ENCODE results near the gene NKAPD1. TPM values are rescaled to one million over a fixed set of nuclear protein-coding genes. Genes with fewer than 3 reads are reported as not detected.
"Not testable (repeated sequence)": the region's sequence is repeated elsewhere in the genome, so short reads cannot be mapped to it uniquely, and the experiment has no call there.

The NKAPD1 gene
- total RNA-seq, 1 donor from 2014 or later = 27.7 TPM

GRCh38 chr11:112025707-112026106, 48.4 kb upstream of the NKAPD1 start:
- H3K27ac Mint-ChIP-seq (ENCODE audit: unreplicated experiment) = peak overlapping the region; percentile 81
- peak overlapping the region; percentile 98 for H3K4me3 Mint-ChIP-seq (ENCODE audit: unreplicated experiment)
- FAIRE-seq = no peak
- peaks cover 3% of the 10 kb centered on the region for H3K4me1 Mint-ChIP-seq (ENCODE audit: low read depth, unreplicated experiment)
- H3K27me3 ChIP-seq (ENCODE audit: insufficient read depth, low read length) = no peaks in the 10 kb centered on the region
- no peaks in the 10 kb centered on the region for H4K20me1 ChIP-seq (ENCODE audit: insufficient read depth, low read length)
- H3K9ac ChIP-seq (ENCODE audit: low read length) = peak overlapping the region; percentile 91
- no peaks in the 10 kb centered on the region for H3K9me3 ChIP-seq (ENCODE audit: insufficient read depth, low read depth, low read length)
- peak overlapping the region; percentile 90 for H3K4me3 ChIP-seq (ENCODE audit: insufficient read depth, low read depth, low read length)
- peak; percentile 10 for DNase-seq (ENCODE audit: low read depth)
- H3K27ac ChIP-seq (ENCODE audit: low read depth, low read length) = peak overlapping the region; percentile 76
- H3K36me3 ChIP-seq (ENCODE audit: insufficient read depth, low read length) = peaks cover 10% of the 10 kb centered on the region
- peaks cover 14% of the 10 kb centered on the region for H3K36me3 Mint-ChIP-seq (ENCODE audit: low read depth, unreplicated experiment)
- no peak for TF ChIP-seq EZH2 (IDR thresholded peaks at IDR 0.05; ENCODE audit: insufficient read depth, low read length)
- TF ChIP-seq CTCF (IDR thresholded peaks at IDR 0.05; ENCODE audit: insufficient read depth, low read depth, low read length) = no peak
- peaks cover 8% of the 10 kb centered on the region for H3K79me2 ChIP-seq (ENCODE audit: insufficient read depth, low read length)
- H3K4me1 ChIP-seq (ENCODE audit: insufficient read depth, low read length) = peaks cover 7% of the 10 kb centered on the region
- H2AFZ ChIP-seq (ENCODE audit: low read depth, low read length) = peak overlapping the region; percentile 95
- peak overlapping the region; percentile 99 for H3K4me2 ChIP-seq (ENCODE audit: low read length)
- no peaks in the 10 kb centered on the region for H3K9me3 Mint-ChIP-seq (ENCODE audit: unreplicated experiment)
- no peaks in the 10 kb centered on the region for H3K27me3 Mint-ChIP-seq (ENCODE audit: low read depth, unreplicated experiment)

GRCh38 chr11:112026784-112027410, 47.2 kb upstream of the NKAPD1 start:
- H3K4me1 Mint-ChIP-seq (ENCODE audit: low read depth, unreplicated experiment); H3K4me1 ChIP-seq (ENCODE audit: insufficient read depth, low read length); H3K4me3 Mint-ChIP-seq (ENCODE audit: unreplicated experiment); H3K36me3 ChIP-seq (ENCODE audit: insufficient read depth, low read length); H3K79me2 ChIP-seq (ENCODE audit: insufficient read depth, low read length); H3K4me3 ChIP-seq (ENCODE audit: insufficient read depth, low read depth, low read length); H3K27me3 ChIP-seq (ENCODE audit: insufficient read depth, low read length); H3K9ac ChIP-seq (ENCODE audit: low read length); H3K27ac ChIP-seq (ENCODE audit: low read depth, low read length); H3K9me3 Mint-ChIP-seq (ENCODE audit: unreplicated experiment); FAIRE-seq; H3K9me3 ChIP-seq (ENCODE audit: insufficient read depth, low read depth, low read length); H3K27me3 Mint-ChIP-seq (ENCODE audit: low read depth, unreplicated experiment); H3K4me2 ChIP-seq (ENCODE audit: low read length); DNase-seq (ENCODE audit: low read depth); H3K27ac Mint-ChIP-seq (ENCODE audit: unreplicated experiment); H4K20me1 ChIP-seq (ENCODE audit: insufficient read depth, low read length); H2AFZ ChIP-seq (ENCODE audit: low read depth, low read length): not testable (repeated sequence)
- H3K36me3 Mint-ChIP-seq (ENCODE audit: low read depth, unreplicated experiment) = peaks cover 14% of the 10 kb centered on the region

- no peak for DNase-seq (ENCODE audit: low read depth)
- H3K27me3 ChIP-seq (ENCODE audit: insufficient read depth, low read length) = no peaks in the 10 kb centered on the region
- H3K9me3 ChIP-seq (ENCODE audit: insufficient read depth, low read depth, low read length) = no peaks in the 10 kb centered on the region
- H3K4me2 ChIP-seq (ENCODE audit: low read length) = no peak overlapping the region
- no peaks in the 10 kb centered on the region for H4K20me1 ChIP-seq (ENCODE audit: insufficient read depth, low read length)
- TF ChIP-seq EZH2 (IDR thresholded peaks at IDR 0.05; ENCODE audit: insufficient read depth, low read length) = no peak
- TF ChIP-seq CTCF (IDR thresholded peaks at IDR 0.05; ENCODE audit: insufficient read depth, low read depth, low read length) = no peak
- peaks cover 10% of the 10 kb centered on the region for H3K36me3 ChIP-seq (ENCODE audit: insufficient read depth, low read length)
- no peak for FAIRE-seq
- peaks cover 8% of the 10 kb centered on the region for H3K79me2 ChIP-seq (ENCODE audit: insufficient read depth, low read length)
- no peak overlapping the region for H3K4me3 ChIP-seq (ENCODE audit: insufficient read depth, low read depth, low read length)
- H2AFZ ChIP-seq (ENCODE audit: low read depth, low read length) = no peak overlapping the region
- no peak overlapping the region for H3K4me3 Mint-ChIP-seq (ENCODE audit: unreplicated experiment)
- H3K36me3 Mint-ChIP-seq (ENCODE audit: low read depth, unreplicated experiment) = peaks cover 14% of the 10 kb centered on the region
- H3K4me1 ChIP-seq (ENCODE audit: insufficient read depth, low read length) = peaks cover 3% of the 10 kb centered on the region
- no peak overlapping the region for H3K9ac ChIP-seq (ENCODE audit: low read length)
- no peak overlapping the region for H3K27ac ChIP-seq (ENCODE audit: low read depth, low read length)
- no peaks in the 10 kb centered on the region for H3K27me3 Mint-ChIP-seq (ENCODE audit: low read depth, unreplicated experiment)
- no peak overlapping the region for H3K27ac Mint-ChIP-seq (ENCODE audit: unreplicated experiment)
- no peaks in the 10 kb centered on the region for H3K9me3 Mint-ChIP-seq (ENCODE audit: unreplicated experiment)
- peaks cover 2% of the 10 kb centered on the region for H3K4me1 Mint-ChIP-seq (ENCODE audit: low read depth, unreplicated experiment)
Measured at GRCh38 chr11:112029460-112029859, 44.6 kb upstream of the NKAPD1 start.
